BLaER1 (cell line): ENCODE results near the gene SHANK3.

ENCODE experiments used
- H3K27ac ChIP-seq: shearing (Covaris generic); formaldehyde crosslinking; 2 replicates; pipeline ENCODE4 v1.8.1; 2022
- H3K27me3 ChIP-seq: shearing (Covaris generic); formaldehyde crosslinking; 2 replicates; pipeline ENCODE4 v1.8.1; 2022
- H3K36me3 ChIP-seq: shearing (Covaris generic); formaldehyde crosslinking; 2 replicates; pipeline ENCODE4 v1.8.1; 2022
- H3K4me1 ChIP-seq: shearing (Covaris generic); formaldehyde crosslinking; 2 replicates; pipeline ENCODE4 v1.8.1; 2022
- H3K4me2 ChIP-seq: shearing (Covaris generic); formaldehyde crosslinking; 2 replicates; pipeline ENCODE4 v1.8.1; 2022
- H3K4me3 ChIP-seq: shearing (Covaris generic); formaldehyde crosslinking; 2 replicates; pipeline ENCODE4 v1.8.1; 2022
- H3K9ac ChIP-seq: shearing (Covaris generic); formaldehyde crosslinking; 2 replicates; pipeline ENCODE4 v1.8.1; 2022
- H3K9me3 ChIP-seq: shearing (Covaris generic); formaldehyde crosslinking; 2 replicates; pipeline ENCODE4 v1.8.1; 2022
- H4K20me1 ChIP-seq: shearing (Covaris generic); formaldehyde crosslinking; 2 replicates; pipeline ENCODE4 v1.8.1; 2022
- Cebpa-rat ChIP-seq: shearing (Covaris generic); IDR thresholded peaks from 2 replicates; pipeline ENCODE4 v1.8.1; 2022

Gene SHANK3

GRCh38 chr22:50698546-50698945, 25.9 kb downstream of the SHANK3 start:
- Histone ChIP-seq H3K9ac (no peak overlapping the region), H3K4me3 (no peak overlapping the region), H3K4me2 (no peak overlapping the region), H3K9me3 (no peaks in the 10 kb centered on the region), H3K4me1 (no peaks in the 10 kb centered on the region), H3K27me3 (no peaks in the 10 kb centered on the region), H3K27ac (no peak overlapping the region), H3K36me3 (peaks cover 84% of the 10 kb centered on the region), H4K20me1 (peaks cover 88% of the 10 kb centered on the region)
- TF ChIP-seq Cebpa-rat: no peak

GRCh38 chr22:50699001-50699755, 26.6 kb downstream of the SHANK3 start:
- Histone ChIP-seq H3K4me3 (no peak overlapping the region), H3K27me3 (no peaks in the 10 kb centered on the region), H4K20me1 (peaks cover 88% of the 10 kb centered on the region), H3K27ac (no peak overlapping the region), H3K9me3 (no peaks in the 10 kb centered on the region), H3K36me3 (peaks cover 89% of the 10 kb centered on the region), H3K4me1 (no peaks in the 10 kb centered on the region), H3K4me2 (no peak overlapping the region), H3K9ac (no peak overlapping the region)
- no peak for TF ChIP-seq Cebpa-rat

DNA sequence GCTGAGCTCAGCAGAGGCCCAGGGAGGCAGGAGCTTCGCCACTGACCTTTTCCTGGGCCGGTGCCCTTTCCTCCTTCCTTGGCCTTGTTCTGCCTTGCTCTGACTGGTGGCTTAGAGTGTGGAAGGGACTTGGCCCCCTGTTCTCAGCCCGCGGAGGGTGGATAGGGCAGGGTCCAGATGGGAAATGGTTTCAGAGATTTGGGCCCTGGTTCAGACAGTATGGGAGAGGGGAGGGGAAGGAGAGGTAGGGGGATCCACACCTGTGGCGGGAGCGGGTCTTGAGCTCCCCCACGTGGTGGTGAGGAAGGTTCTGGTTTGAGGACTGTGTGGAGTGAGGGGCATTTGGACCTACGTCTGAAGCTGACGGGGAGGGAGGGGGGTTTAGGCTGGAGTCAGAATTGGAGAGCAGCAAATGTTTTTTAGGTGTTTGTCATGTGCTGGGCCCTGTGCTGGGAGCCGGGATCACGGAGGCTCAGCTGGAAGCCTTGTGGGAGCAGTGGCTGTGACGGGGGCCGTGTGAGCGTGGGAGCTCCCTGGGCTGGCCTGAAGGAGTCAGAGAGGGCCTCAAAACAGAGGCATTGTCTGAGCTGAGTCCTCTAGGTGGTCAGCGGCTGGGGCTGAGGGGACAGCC, 27.2 kb downstream of the SHANK3 start:
- TF ChIP-seq Cebpa-rat: no peak
- Histone ChIP-seq H3K4me1 (no peaks in the 10 kb centered on the region), H3K27ac (no peak overlapping the region), H3K36me3 (peaks cover 90% of the 10 kb centered on the region), H3K27me3 (no peaks in the 10 kb centered on the region), H3K9ac (no peak overlapping the region), H3K9me3 (no peaks in the 10 kb centered on the region), H3K4me3 (no peak overlapping the region), H4K20me1 (peaks cover 83% of the 10 kb centered on the region), H3K4me2 (no peak overlapping the region)

DNA sequence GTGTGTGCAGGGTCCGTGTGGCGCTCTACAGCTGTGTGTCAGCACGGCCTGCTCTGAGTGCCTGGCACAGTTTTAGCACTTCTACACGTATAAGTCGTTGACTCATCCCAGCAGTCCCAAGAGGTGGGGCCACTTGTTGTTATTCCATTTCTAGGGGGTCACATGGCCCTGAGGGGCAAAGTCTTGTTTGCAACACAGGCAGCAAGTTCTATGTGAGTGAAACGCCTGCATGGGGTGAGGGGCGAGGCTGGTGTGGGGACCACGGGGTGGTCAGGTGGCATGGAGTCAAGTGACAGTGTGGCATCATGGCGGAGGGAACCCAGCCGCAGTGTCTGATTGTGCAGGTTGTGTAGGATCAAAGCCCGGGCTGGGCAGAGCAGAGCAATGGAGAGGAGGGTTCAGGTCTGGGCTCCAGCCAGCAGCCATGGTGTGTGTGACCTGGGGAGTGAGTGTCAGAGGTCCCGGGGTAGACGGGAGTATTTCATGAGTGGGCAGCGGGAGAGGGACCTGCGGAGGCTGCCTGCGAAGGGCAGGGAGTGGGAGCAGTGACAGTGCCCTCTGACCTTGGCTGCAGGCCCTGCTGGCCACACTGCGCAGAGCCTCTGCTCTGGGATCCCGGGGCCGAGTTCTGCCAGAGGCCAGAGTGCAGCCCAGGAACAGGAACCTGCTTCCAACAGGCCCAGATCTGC, 27.9 kb downstream of the SHANK3 start:
- no peak overlapping the region for H3K9ac ChIP-seq
- no peak for TF ChIP-seq Cebpa-rat

GRCh38 chr22:50701076-50701419, 28.4 kb downstream of the SHANK3 start:
- Histone ChIP-seq H3K9me3 (no peaks in the 10 kb centered on the region), H3K4me3 (no peak overlapping the region), H3K9ac (no peak overlapping the region), H3K36me3 (peaks cover 86% of the 10 kb centered on the region), H3K4me1 (no peaks in the 10 kb centered on the region), H3K4me2 (no peak overlapping the region), H3K27ac (no peak overlapping the region), H3K27me3 (no peaks in the 10 kb centered on the region), H4K20me1 (peaks cover 72% of the 10 kb centered on the region)
- TF ChIP-seq Cebpa-rat: no peak

More for the DNA sequence above, 27.9 kb downstream of the SHANK3 start:
- Histone ChIP-seq H3K4me3 (no peak overlapping the region), H4K20me1 (peaks cover 77% of the 10 kb centered on the region), H3K27me3 (no peaks in the 10 kb centered on the region), H3K4me2 (no peak overlapping the region), H3K36me3 (peaks cover 90% of the 10 kb centered on the region), H3K9me3 (no peaks in the 10 kb centered on the region), H3K4me1 (no peaks in the 10 kb centered on the region), H3K27ac (no peak overlapping the region)

DNA sequence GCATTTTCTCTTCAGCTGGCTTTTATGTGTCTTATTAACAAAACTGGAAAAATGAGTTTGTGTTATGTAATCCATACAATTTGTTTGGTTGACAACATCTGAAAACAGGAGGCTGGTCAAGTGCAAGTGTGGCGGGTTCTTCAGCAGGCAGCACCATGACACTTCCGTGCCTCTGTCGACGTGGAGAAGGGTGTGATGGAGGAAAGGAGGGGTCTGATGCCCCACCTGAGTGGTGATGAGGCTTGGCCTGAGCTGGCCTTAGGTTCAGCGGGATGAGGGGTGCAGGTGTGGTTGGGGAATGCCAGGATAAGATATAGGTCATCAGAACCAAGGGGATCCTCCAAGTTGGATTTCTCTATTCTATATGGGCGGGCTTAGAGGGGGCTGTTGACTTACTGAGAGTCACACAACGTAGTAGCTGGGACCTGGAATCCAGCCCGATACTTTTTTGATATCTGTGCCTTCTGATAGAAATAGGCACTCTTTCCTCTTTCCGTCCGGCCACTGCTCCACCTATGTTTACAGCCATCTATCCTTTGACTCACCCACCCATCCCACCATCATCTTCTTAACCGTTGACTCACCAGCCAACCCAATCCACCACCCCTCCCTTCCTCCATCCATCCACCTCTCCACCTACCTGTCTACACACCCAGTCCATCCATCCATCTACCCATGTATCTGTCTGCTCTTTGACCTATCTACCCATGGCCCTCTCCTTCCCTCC, 29.0 kb downstream of the SHANK3 start:
- TF ChIP-seq Cebpa-rat: no peak
- peaks cover 71% of the 10 kb centered on the region for H4K20me1 ChIP-seq
- no peak overlapping the region for H3K27ac ChIP-seq
- peaks cover 86% of the 10 kb centered on the region for H3K36me3 ChIP-seq
- no peaks in the 10 kb centered on the region for H3K9me3 ChIP-seq
- H3K4me2 ChIP-seq: no peak overlapping the region
- H3K4me3 ChIP-seq: no peak overlapping the region
- no peaks in the 10 kb centered on the region for H3K4me1 ChIP-seq
- no peaks in the 10 kb centered on the region for H3K27me3 ChIP-seq
- no peak overlapping the region for H3K9ac ChIP-seq

DNA sequence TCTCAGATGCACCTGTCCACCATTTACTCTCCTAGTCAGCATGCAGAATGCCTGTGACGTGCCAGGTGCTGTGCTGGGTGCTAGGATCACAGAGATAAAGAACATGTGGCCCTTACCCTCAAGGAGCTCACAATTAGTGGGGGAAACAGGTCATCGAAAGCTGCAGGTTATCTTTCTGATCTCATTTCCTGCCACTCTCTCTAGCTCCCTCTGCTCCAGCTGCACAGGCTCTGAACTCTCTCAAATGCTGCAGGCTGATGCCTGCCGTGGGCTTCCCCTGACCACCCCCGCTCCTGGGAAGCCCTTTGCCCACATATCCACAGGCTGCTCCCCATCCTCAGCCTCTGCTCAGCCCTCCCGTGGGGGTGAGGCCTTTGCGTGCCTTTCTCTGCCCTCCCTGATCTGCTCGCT, 29.6 kb downstream of the SHANK3 start:
- Histone ChIP-seq H3K27me3 (no peaks in the 10 kb centered on the region), H3K4me1 (no peaks in the 10 kb centered on the region), H3K9me3 (no peaks in the 10 kb centered on the region), H3K36me3 (peaks cover 88% of the 10 kb centered on the region), H3K4me2 (no peak overlapping the region), H3K9ac (no peak overlapping the region), H3K27ac (no peak overlapping the region), H4K20me1 (peaks cover 67% of the 10 kb centered on the region), H3K4me3 (no peak overlapping the region)
- no peak for TF ChIP-seq Cebpa-rat

DNA sequence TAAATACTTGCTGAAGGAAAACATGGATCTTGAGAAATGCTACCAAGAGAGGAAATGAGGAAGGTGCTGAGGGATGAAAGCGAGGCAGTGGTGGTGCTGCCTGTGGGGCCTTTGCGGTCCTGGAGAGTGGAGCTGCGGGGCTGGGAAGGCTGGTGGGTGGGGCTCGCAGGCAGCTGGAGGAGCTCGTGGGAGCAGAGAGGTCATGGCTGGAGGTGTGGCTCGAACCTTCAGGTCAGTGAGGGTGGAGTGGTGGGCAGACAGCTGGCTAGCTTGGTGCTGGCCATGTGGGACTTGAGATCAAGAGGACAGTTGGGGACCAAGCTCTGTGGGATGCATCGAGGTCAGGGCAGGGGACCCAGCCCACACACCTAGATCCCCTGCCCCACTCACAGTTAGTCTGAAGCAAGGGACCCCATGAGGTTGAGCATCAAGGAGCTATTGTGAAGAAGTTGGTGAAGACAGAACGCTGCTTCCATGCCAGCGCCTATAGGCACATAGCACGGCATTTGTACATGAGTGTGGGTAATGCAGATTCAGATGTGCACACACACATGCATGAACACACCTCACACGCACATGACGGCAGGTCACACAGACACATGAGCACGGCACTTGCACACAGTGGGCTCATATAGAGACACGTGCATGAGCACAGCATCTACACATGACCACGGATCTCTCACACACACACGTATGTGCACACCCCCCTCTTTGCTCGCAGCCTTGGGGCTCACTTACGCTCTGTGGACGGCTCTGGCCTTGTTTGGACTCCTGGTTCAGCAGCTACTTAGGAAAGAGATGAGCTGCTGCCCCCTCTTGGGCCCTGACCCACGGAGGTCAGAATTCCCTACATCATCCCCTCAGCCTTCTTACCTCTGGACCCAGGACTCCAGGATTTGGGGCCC, 30.4 kb downstream of the SHANK3 start:
- Histone ChIP-seq H4K20me1 (peaks cover 63% of the 10 kb centered on the region), H3K4me1 (no peaks in the 10 kb centered on the region)

More for the DNA sequence above, 30.4 kb downstream of the SHANK3 start:
- Histone ChIP-seq H3K36me3 (peaks cover 89% of the 10 kb centered on the region), H3K4me2 (no peak overlapping the region), H3K9ac (no peak overlapping the region), H3K27me3 (no peaks in the 10 kb centered on the region), H3K4me3 (no peak overlapping the region), H3K27ac (no peak overlapping the region), H3K9me3 (no peaks in the 10 kb centered on the region)
- no peak for TF ChIP-seq Cebpa-rat
